Mammary epithelial cell (primary cell): ENCODE measurements around the gene PROX2.

Experiments
- CTCF ChIP-seq, 2 donors: IDR thresholded peaks in 1 of 2; conservative IDR thresholded peaks in 1 of 2; 2 replicates each; pipeline ENCODE4 v1.5.1; 2011 to 2012; ENCODE audit warnings: inconsistent platforms in 2 of 2, low read length in 2 of 2, mild to moderate bottlenecking in 2 of 2, control low read depth in 1 of 2, low read depth in 1 of 2; ENCODE audit not compliant: insufficient read depth in 1 of 2; ENCODE audit errors: extremely low read depth in 1 of 2
- EZH2 ChIP-seq: IDR thresholded peaks from 2 replicates; pipeline ENCODE4 v1.6.1; 2012; ENCODE audit warnings: low read length, inconsistent platforms, borderline replicate concordance

GRCh38 chr14:74871819-74872218, 4.1 kb downstream of the PROX2 start:
- TF ChIP-seq CTCF (conservative IDR thresholded peaks at IDR 0.05 in 1 of 2, IDR thresholded peaks at IDR 0.05 in 1 of 2; ENCODE audit: extremely low read depth in 1 of 2, insufficient read depth in 1 of 2, low read depth in 1 of 2, low read length in 2 of 2) = no peak
- no peak for TF ChIP-seq EZH2
